Inferior parietal cortex (tissue), 1 donor: ENCODE measurements around the gene MYO9B.
A peak's percentile ranks its signal among the peaks of the same experiment; 100 is the strongest.

Experiments used
- DNase-seq: peaks from one replicate; pipeline ENCODE4 v3.0.0-alpha.2; 2016; ENCODE audit errors: extremely low spot score

Gene MYO9B

DNA sequence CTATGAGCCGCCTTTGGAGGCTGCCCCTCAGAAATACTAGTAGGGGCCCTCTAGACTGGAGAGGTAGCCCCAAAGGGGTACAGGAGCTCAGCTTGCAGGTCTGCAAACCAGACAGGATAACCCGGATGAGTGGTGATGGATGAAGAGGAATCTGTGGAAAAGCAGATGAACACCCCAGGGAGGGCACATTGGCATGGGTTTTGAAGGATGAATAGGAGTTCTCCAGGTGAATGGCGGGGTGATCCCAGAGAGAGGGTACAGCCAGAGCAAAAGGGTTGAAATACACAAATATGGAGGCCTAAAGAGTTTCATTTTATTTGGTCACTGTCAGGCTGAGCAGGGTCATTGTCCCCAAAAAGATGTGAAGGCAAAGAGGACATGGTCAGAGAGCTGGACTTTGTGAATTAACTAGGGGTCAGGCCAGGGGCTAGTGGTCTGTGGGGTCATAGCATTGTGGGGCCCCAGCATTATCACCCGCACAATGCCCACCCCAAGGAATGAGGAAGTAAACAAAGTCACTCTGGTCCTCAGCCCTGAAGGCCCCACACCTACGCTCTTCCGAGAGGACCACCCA lies 165.3 kb downstream of the MYO9B start:
- DNase-seq, result no peak

DNA sequence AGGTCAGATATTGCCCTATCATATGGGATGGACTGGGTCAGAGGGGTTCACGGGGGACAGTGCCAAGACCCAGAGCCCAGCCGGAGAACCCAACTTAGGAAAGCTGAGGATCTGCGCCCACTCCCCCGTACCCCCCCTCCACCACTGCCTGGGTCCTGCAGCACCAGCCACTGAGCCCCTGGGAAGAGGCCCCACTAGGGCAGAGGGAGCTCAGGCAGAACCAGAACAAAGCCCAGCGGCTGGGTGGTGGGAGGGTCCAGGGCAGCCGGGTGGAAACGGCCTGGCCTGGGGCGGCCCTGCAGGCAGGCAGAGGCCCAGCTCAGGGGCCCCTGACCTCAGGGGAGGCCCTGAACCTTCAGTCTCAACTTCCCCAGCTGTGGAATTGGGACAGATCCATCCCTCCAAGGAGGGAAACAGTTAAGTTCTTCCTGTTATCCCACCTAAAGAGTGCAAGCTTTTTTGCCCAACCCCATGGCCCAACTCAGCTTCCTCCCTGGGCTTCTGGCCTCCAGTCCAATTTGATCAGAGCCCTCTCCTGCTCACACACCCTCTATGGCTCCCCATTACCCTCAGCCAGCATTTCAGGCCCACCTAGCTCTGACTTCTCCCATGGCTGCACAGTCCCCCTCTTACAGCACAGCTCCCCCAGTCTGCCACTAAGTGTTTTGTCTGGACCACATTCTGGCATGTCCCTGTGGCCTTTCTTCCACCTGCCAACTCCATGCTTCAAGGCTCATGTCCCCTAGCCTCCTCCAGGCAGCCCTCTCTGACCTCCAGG lies 167.0 kb downstream of the MYO9B start:
- DNase-seq, result no peak

DNA sequence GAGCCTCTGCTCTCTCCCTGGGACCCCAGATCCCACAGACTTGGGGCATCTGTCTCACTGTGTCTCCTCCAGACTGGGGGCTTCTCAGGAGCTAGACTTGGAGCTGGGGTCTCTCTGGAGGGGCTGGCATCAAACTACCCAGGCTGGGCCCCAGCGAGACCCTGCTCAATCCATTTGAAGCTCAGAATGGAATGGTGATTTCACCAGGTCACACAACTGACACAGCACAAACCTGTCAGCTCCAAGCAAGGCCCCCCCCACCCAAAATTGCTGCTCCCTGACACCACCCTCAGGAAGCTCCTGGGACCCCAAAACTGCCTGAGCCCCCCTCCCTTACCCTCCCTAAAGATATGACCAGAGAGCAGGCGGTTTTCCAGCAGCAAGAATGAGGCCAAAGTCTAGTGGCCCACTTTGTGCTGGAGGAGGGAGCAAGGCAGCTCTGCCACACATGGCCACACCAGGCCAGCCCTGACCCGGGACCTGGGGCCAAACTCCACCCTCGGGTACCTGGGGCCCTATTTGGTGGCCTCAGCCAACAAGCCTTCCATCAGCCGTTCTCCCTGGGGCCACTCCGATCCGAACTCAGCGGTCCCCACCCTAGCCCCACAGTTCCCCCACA lies 167.7 kb downstream of the MYO9B start:
- no peak for DNase-seq

DNA sequence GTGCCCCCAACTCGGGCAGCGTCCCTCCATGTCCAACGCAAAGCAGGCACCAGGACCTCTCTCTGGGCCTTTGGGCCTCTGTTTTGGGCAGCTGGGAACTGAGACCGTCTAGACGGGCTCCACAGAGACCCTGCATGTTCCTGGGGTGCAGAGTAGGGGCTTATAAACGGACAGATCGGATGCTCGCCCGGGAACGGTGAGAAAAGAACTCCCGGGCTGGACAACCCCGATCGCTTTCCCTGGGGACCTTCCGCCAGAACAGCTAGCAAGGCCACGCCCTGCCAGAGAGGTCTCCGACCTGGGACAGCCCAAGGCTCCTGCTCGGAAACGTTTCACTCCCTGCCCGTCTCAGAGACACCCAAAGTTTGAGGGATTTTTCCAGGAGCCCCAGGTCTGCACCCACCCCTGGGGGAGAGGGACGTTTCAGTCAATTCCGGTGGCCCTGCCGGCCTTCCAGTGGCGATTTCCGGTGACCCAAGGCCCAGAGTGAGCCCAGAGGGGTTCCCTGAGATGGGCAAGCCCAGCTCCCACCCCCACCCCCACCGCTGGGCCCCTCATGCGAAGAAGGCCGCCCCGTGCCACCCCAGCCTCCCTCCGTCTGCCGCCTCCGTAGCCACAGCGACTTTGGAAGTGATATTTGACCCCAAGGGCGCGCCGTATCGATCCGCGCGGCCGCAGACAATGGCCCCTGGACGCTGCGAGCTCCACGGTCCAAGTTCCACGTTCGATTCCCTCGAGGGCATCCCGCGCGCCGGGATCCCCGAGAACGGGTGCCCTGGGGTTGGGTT lies 168.4 kb downstream of the MYO9B start:
- DNase-seq, result no peak

DNA sequence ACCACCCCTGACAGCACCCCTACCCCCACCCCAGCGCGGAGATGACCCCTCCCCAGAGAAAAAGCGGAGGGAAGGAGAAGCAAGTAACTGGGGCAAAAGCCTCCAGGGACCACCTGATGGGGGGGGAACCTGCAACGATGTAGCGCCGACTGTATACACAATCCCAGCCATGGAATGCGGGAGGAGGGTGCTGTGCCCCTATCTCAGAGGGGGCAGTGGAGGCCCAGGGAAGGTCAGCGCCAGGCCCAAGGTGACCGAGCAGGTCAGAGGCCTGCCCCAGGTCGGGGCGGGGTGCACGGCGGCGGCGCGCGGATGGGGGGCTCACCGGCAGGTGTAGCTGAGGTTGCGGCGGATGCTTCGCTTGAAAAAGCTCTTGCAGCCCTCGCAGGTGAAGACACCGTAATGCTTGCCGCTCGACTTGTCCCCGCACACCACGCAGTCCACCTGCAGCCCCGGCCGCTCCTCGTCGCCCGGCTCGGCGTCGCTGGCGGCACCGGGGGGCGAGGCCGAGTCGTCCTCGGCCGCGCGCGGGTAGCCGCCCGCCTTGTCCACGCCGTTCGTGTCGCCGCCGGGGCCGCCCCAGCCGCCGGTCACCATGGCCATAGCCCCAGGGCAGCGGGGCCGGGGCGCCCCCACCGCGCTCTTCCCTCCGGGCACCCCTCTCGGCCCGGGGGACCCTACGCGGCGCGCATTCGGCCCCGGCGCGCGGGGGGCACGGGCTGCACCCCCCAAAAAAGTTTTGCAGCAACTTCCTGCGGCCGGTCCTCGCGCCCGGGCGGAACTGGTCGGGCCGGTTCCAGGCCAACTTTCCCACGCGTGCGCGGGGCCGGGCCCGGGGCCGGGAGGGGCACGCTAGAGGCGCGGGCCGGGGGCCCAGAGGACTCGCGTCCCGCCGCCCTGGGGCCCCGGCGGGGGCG lies 169.3 kb downstream of the MYO9B start:
- no peak for DNase-seq

DNA sequence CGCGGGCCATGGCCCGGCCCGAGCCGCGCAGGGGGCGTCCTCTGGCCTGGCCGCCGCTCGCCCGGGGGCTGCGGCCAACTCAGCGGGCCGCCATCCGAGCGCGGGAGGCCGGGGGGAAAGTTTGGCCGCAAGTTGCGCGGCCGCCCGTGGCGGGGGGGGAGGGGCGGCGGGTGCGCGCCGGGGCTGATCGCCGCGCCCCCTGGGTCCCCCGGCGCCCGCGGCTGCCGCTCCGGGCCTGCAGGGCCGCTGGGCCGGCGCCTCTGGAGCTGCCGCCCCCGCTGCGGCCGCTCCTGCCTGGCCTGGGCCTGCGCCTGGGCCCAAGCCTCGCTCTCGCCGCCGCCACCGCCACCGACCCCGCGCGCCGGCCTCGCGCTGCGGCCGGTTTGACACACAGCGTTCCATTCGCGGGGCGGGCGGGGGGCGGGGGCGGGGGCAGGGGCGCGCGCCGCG lies 170.0 kb downstream of the MYO9B start, which contains the start of gene NR2F6:
NR2F6 (minus strand) TSS at position 385 of the 450 bp plus-strand sequence. CDS start 699 bp downstream, outside the sequence.
- DNase-seq, result no peak

DNA sequence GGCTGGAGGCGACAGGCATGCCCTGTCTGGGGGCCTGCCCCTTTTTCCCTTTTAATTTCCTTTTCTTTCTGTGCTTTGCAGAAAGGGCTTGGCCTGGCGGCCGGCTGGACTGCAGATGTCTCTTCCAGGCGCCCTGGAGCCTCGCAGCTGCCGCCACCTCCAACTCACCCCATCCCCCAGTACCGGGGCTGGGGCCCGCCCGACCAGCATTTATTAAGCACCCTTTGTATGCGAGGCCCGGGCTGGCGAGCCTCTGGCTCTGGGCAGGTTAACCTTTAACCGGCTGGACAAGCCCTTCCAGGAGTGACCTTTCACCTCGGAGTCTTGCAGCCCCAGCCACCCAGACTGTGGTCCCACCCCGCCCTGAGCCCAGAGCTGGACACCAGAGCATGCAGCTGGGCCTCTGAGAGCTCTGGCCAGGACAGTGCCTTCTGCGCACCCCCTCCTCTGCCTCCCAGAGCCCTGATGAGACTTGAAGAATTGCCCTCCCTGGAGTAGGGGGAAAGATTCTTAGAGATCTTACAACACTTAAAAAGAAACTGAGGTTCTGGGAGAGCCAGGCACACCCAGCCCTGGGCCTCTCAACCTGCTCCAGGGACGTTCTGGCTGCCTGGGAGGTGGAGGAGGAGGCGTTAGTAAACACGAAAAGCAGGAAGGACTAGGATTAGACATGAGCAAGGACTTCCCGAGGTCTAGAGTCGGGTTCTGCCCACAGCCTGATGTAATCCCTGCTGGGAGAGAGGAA lies 171.3 kb downstream of the MYO9B start:
- no peak for DNase-seq

DNA sequence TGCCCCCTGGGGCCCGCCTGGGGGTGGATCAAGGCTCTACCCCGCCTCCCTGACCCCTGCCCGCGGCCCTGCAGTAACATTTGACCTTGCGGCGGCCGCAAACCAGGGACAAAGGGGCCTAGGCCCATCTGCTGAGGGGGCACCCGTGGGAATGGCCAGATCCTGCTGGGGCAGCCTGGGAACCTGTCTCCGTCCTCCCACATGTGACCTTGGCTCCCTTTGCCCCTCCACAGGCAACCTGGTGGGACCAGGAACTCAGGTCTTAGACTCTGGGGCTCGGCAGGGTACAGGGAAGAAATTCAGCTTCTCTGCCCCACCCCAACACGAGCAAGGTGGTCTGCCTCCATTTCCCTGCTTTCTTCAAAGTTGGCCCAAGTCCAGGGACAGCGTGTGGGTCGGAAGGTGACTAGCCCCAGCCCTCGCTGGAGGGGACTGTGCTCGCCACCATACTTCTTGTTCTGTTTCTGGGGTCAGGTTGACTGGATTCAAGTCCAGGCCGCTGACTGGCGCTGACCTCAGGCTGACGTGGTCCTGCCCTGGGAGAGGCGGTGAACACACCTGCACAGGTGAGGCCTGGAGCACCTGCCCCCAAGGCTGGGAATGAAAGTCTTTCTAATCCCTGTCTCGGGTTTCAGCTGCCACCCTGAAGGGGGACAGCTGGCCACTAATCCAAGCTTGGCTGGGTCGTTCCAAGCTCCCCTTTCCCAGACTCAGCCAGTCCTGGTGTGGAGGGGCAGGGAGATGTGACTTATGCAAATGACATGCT lies 172.6 kb downstream of the MYO9B start:
- DNase-seq, result no peak

DNA sequence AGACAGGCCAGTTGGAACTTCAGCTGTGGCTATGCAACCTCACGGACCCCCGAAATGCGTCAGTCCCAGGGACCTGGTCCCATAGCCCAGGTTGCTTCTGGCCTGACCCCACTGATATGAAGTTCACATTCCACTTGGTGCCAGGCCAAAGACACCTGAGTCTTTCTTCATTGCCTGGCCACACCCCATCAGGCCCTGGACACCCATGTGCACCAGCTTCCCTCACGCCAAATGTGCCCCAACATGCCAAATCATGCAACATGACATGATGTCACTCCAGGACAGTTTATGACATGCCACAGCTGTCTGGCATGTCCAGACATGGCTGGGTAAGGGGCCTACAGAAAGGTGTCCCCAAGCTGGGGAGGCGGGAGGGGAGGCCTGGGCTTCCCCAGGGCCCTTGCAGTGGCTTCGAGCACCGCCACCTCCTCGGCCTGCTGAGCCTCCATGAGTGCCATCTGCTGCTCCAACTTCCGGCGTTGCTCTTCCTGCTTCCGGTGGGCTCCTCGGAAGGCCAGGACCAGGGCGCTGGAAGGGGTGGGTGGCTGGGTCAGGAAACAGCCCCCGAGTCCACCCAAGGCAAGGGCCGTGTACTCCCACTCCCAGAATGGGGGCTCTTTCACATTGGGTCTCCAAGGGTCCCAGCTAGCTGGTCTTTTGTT lies 174.4 kb downstream of the MYO9B start:
- no peak for DNase-seq

DNA sequence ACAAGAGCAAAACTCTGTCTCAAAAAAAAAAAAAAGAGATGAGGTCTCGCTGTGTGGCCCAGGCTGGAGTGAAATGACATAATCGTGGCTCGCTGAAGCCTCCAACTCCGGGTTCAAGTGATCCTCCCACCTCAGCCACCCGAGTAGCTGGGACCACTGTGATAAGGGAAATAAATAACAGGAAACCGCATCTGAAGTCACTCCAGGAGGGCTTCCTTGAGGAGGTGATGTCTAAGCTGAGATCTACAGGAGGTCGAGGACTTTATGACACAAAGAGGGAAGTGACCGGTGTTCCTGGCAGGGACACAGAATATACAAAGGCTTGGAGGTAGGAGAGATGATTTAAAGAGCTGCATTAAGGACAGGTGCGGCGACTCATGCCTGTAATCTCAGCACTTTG lies 179.1 kb downstream of the MYO9B start:
- DNase-seq, result no peak

DNA sequence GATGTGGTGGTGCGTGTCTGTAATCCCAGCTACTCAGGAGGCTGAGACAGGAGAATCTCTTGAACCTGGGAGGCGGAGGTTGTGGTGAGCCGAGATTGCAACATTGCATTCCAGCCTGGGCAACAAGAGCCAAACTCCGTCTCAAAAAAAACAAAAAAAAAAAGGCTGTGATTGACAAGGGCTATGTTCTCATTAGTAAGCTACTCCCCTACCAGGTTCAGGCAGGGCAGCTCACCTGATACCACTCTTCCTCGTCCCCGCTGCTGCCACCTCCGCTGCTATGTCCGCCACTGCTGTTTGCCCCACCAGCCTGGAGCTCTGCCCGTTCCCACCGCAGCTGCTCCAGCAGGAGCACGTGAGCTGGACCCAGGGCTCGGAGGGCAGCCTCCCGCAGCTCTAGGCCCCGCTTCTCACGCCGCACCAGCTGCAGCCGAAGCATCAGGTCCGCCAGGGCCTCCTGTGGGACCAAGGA lies 179.6 kb downstream of the MYO9B start:
- DNase-seq, result no peak

DNA sequence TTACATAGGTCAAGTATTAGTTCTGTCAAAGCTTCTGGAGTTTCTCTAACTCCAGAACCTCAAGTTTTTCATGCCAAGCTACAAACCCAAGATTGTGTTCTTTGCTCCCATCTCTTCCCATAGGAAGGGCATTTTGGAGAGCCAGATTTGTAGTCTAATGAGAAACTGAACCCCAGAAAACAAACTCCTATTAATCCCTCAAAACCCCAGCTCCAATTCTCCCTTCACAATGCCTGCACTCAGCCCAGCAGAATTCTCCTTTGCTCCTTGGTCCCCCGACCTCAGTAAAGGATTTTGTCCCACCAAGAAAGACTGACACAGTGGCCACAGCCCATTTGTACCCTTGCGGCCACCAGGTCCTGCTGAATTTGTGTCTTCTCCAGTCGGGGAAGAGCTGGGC lies 180.6 kb downstream of the MYO9B start:
- no peak for DNase-seq

DNA sequence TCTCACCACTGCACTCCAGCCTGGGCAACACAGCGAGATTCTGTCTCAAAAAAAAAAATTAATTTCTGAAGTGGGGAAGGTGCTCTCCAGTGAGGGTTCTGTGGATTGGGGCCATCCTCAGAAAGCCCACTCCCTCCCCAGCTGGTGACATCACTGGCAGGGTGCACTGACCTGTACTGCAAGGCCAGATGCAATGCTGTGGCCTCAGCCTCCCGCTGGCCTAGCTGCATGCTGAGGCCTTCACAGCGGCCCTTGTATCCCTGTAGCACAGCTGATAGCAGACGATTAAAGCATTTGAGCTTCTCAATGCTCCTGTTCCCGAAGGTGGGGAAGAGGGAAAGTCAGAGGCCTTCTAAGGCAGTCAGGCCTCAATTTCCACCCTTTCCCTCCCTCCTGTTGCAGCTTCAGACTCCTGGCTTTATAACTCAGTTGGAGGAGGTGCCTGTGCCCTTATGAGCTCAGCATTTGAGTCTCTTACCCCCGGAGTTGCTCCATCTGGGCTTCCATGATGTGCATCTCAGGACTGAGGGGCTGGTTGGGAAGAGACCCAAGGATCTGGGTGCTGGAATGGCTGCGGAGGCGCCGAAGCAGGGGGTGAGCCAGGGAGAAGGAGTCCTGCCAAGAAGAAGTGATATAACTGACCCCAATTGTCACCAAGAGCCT lies 183.7 kb downstream of the MYO9B start:
- no peak for DNase-seq

DNA sequence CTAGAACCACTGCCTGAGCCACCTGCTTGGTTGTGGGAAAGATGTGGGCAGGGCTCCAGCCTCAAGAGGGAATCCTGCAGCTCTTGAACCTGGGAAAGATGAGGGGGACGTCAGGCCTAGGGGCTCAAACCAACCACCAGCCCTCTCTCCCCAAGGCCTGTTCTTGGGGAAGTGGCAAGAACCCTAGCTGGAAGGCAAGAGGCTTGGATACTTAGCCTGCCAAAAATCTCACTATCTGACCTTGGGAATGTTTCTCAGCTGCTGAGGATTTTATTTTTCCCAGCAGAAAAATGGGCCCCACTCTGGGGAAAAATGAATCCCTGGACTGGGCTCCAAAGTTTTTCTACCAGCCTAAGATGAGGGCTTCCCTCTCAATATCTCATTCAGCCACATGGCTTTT lies 184.4 kb downstream of the MYO9B start:
- no peak for DNase-seq

DNA sequence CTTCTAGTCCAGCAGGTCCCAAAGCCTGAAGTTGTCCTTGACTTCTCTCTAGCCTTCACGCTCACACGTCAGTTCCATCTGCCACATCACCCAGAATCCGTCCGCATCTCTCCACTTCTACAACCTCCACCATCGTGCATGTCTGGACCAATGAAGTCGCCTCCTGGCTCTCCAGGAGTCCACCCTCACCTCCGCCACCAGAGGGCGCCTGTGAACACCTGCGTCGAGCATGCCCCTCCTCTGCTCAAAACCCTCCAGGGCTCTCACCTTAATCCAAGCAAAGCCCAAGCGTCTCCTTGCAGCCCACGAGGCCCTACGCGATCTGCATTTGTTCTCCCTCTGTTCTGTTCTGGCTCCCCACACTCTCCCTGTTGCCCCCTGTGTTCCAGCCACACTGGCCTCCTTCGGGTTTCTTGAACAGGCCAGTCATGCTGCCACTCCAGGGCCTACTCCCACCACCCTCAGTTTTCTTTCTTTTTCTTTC lies 185.3 kb downstream of the MYO9B start:
- DNase-seq, result peak; percentile 61

DNA sequence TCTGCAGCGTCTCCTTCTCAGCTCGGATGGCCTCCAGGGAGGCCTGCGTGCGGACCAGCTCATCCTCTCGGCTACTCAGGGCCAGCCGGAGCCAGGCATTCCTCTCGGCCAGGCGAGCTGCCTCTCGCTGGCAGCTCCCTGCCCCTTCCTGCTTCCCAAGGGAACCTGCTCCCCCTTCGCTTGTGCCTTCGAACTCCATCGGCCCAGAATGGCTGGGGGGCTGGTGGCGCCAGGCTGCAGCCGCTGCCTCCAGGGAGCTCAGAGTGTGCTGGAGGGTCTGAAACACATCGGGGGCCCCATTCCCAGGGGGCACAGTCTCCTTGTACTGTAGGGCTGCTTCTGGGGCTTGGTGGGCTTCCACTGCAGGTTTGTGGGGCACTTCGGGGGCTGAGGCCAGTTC lies 187.0 kb downstream of the MYO9B start:
- DNase-seq, result no peak
